Lower leg skin (tissue), 3 donors: Measurements from ENCODE around the gene ESYT2.

Source experiments
- CTCF ChIP-seq, 3 donors: fragments of 450-650 bp; IDR thresholded peaks; one replicate each; pipeline ENCODE4 v1.5.1; 2016; ENCODE audit warnings: antibody characterized with exemption in 3 of 3, mild to moderate bottlenecking in 3 of 3, moderate library complexity in 2 of 3
- POLR2A ChIP-seq, 2 donors: fragments of 450-650 bp; IDR thresholded peaks; one replicate each; pipeline ENCODE4 v1.6.1; 2016 to 2017; ENCODE audit warnings: antibody characterized with exemption in 2 of 2, mild to moderate bottlenecking in 1 of 2, moderate library complexity in 1 of 2

- TF ChIP-seq POLR2A (IDR thresholded peaks at IDR 0.05) (no peak), CTCF (IDR thresholded peaks at IDR 0.05) (no peak)
Measured at GRCh38 chr7:158682456-158682855, 146.9 kb downstream of the ESYT2 start.
